GM21367 (cell line): ENCODE measurements around the gene WFDC13.
"Not testable (repeated sequence)": the region's sequence is repeated elsewhere in the genome, so short reads cannot be mapped to it uniquely, and the experiment has no call there.

Experiments
- ATAC-seq: cut with Tn5 transposase; IDR thresholded peaks from one replicate; pipeline ENCODE4 v1.9.1; 2021; ENCODE audit not compliant: unreplicated experiment

WFDC13 gene

GRCh38 chr20:45701873-45702272 is at the start of gene WFDC13:
TSS of gene WFDC13 (plus strand) at chr20:45702038. CDS start at chr20:45702124, 86 bp downstream.
- ATAC-seq, result no peak

- ATAC-seq, result not testable (repeated sequence)
Measured at GRCh38 chr20:45657038-45657437, 44.8 kb upstream of the WFDC13 start.

GRCh38 chr20:45670139-45670538 is 31.7 kb upstream of the WFDC13 start, which contains the start of gene WFDC11:
TSS of gene WFDC11 (minus strand) at chr20:45670239. CDS start at chr20:45650600, 19,639 bp downstream.
- ATAC-seq, result no peak

- ATAC-seq, result no peak
Measured at GRCh38 chr20:45672765-45673164, 29.1 kb upstream of the WFDC13 start.

GRCh38 chr20:45679650-45680049 is 22.2 kb upstream of the WFDC13 start:
- ATAC-seq, result no peak

GRCh38 chr20:45685896-45686295 is 15.9 kb upstream of the WFDC13 start:
- ATAC-seq, result no peak

GRCh38 chr20:45693346-45693745 is 8.5 kb upstream of the WFDC13 start:
- ATAC-seq, result not testable (repeated sequence)

- no peak for ATAC-seq
Measured at GRCh38 chr20:45695496-45695895, 6.3 kb upstream of the WFDC13 start.

GRCh38 chr20:45701104-45701503 is 734 bp upstream of the WFDC13 start:
- no peak for ATAC-seq

- no peak for ATAC-seq
Measured at GRCh38 chr20:45704969-45705637, 3.3 kb downstream of the WFDC13 start, which contains the start of gene WFDC10B. TSS of gene WFDC10B (minus strand) at chr20:45705019. CDS start at chr20:45685992, 19,027 bp downstream.

- ATAC-seq, result not testable (repeated sequence)
Measured at GRCh38 chr20:45716141-45716688, 14.4 kb downstream of the WFDC13 start.

- no peak for ATAC-seq
Measured at GRCh38 chr20:45722047-45722446, 20.2 kb downstream of the WFDC13 start, which contains the start of gene SPINT4. TSS of gene SPINT4 (plus strand) at chr20:45722347. CDS start at chr20:45722368, 21 bp downstream.

GRCh38 chr20:45725134-45725533 is 23.3 kb downstream of the WFDC13 start:
- no peak for ATAC-seq

- ATAC-seq, result no peak
Measured at GRCh38 chr20:45727044-45727443, 25.2 kb downstream of the WFDC13 start.

GRCh38 chr20:45732199-45732598 is 30.4 kb downstream of the WFDC13 start:
- no peak for ATAC-seq

- no peak for ATAC-seq
Measured at GRCh38 chr20:45735552-45735951, 33.7 kb downstream of the WFDC13 start.

- ATAC-seq, result no peak
Measured at GRCh38 chr20:45735988-45736387, 34.1 kb downstream of the WFDC13 start.

- no peak for ATAC-seq
Measured at GRCh38 chr20:45742596-45742995, 40.8 kb downstream of the WFDC13 start.

- no peak for ATAC-seq
Measured at GRCh38 chr20:45745015-45745414, 43.2 kb downstream of the WFDC13 start.

GRCh38 chr20:45751721-45752120 is 49.9 kb downstream of the WFDC13 start:
- no peak for ATAC-seq

GRCh38 chr20:45752746-45753145 is 50.9 kb downstream of the WFDC13 start:
- ATAC-seq, result no peak

GRCh38 chr20:45758096-45758495 is 56.3 kb downstream of the WFDC13 start:
- no peak for ATAC-seq
